LNCAP (cell line): ENCODE results near the gene KCNJ10.

Experiments
- CTCF ChIP-seq: fragments of 450-650 bp; IDR thresholded peaks from 2 replicates; pipeline ENCODE4 v1.5.1; 2017; ENCODE audit warnings: mild to moderate bottlenecking

KCNJ10 gene

DNA sequence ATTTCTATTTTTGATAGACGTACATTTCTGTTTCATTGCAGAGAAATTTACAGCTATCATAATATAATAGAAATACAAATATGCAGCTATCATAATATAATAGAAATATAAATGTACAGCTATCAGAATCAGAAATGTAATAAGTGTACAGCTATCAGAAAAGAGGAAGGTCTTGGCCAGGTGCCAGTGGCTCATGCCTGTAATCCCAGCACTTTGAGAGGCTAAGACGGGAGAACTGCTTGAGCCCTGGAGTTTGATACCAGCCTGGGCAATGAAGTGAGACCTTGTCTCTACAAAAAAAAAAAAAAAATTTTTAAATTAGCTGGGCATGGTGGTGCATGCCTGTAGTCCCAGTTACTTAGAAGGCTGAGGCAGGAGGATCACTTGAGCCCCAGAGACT, 76.0 kb downstream of the KCNJ10 start:
- TF ChIP-seq CTCF, result no peak

- no peak for TF ChIP-seq CTCF
Measured at GRCh38 chr1:159992161-159992560, 77.8 kb downstream of the KCNJ10 start.

GRCh38 chr1:159991513-159991912, 78.4 kb downstream of the KCNJ10 start:
- TF ChIP-seq CTCF, result no peak

DNA sequence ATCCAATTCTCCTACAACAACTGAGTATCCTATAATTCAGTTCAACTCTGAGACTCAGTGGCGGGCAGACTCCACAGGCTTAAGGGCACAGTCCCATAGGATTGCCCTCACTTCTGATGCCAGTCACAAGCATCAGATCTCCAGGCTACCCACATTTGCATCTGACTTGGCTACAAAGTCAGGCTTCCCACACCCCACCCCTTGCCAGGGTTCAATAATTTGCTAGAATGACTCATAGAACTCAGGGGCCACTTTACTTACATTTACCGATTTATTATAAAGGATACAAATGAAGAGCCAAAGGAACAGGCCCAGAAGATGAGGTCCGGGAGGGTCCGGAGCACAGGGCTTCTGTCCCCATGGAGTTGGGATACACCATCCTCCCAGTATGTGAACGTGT, 80.0 kb downstream of the KCNJ10 start:
- TF ChIP-seq CTCF, result no peak

DNA sequence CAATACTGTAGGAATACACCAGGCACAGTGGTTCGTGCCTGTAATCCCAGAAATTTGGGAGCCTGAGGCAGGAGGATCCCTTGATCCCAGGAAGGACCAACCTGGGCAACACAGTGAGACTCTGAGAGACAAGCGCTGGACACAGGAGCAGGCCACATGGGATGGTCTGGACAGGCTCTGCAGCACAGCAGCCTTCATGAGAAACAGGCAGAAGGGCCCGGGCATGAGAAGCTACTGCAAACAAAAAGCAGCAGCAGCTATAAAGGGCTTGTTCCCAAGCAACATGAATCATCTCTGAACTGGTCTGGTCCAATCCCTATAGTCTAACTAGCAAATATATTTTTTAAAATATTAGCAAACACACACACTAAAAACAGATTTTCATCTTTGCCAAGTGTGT, 80.4 kb downstream of the KCNJ10 start:
- no peak for TF ChIP-seq CTCF

- TF ChIP-seq CTCF, result no peak
Measured at GRCh38 chr1:159988006-159988405, 82.0 kb downstream of the KCNJ10 start.

DNA sequence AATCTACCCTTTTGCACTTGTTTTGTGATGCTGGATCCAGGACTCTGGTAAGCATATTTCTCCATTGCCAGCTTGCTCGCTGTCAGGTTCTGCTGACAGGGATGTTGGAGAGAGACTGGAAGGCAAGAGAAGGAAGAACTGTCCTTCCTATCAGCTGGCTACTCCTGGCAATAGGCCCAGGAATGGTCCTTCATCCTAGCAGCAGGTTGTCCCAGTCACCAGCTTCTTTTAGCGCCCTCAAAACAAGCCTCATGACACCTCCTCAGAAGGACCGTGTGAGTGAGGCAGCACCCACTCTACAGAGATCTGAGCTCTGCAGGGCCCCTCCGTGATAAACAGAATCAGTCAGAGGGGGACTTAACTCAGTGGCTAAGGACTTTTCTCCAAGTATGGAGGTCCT, 82.8 kb downstream of the KCNJ10 start:
- no peak for TF ChIP-seq CTCF

DNA sequence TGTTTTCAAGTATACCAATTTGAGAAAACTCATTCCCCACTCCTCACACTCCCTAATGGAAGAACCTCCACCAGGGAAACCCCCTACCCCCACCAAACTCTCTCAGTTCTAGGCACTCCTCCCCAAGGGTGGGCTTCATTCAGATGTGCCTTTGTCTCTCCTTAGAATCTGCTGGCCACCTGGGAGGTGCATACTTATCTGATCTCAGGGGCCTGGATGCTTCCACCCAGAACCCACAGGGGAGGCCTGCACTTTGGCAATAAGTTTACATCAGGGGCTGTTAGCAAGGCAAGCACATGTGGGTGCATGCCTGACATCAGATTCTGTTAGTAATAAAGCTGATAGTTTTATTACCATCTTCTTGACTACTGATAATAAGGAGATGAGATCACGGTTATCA, 83.4 kb downstream of the KCNJ10 start:
- TF ChIP-seq CTCF, result no peak
